Fibroblast of skin of right quadriceps (primary cell): ENCODE measurements around the gene WWOX.
"Not testable (repeated sequence)": the region's sequence is repeated elsewhere in the genome, so short reads cannot be mapped to it uniquely, and the experiment has no call there.

ENCODE experiments used
- DNase-seq: peaks from one replicate; pipeline ENCODE4 v3.0.0-alpha.2; 2013

The WWOX gene

DNA sequence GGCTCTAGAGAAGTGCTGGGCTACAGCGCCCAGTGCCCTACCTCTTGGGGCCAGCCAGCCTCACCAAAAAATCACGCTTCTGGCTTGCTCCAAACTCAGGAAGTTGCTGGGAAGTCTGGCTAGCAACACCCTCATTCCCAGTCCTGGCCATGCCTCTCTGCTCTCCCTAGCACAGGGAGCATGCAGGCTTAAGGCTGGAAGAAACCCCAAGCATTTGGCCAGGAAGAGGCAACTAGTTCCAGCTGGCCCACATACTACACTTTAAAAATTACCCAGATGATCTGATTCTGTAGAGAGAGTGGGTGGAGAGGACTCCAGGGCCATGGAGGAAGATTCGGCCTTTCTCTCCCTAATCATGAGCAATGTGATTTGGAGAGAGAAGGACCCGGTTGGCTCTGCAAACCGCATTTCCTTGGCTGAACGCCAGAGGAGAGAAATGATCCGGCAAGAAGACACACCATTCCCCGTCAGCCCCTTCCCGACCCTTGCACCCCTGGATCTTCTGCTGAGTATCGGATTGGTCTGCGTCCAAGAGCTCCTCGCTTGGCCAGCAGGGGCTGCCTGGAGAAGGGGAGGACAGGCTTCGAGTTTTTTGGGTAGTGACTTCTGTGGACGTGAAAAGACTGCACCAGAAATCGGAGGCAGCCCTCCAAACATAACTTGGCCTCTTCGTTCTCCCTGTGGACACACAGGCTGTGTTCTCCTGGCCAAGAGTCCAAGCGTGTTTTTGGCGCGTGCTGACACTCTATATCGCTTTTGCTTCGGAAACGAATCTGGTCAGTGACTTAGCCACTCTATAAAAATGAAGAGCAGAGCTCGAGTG lies 406.3 kb downstream of the WWOX start:
- peak; percentile 34 for DNase-seq

DNA sequence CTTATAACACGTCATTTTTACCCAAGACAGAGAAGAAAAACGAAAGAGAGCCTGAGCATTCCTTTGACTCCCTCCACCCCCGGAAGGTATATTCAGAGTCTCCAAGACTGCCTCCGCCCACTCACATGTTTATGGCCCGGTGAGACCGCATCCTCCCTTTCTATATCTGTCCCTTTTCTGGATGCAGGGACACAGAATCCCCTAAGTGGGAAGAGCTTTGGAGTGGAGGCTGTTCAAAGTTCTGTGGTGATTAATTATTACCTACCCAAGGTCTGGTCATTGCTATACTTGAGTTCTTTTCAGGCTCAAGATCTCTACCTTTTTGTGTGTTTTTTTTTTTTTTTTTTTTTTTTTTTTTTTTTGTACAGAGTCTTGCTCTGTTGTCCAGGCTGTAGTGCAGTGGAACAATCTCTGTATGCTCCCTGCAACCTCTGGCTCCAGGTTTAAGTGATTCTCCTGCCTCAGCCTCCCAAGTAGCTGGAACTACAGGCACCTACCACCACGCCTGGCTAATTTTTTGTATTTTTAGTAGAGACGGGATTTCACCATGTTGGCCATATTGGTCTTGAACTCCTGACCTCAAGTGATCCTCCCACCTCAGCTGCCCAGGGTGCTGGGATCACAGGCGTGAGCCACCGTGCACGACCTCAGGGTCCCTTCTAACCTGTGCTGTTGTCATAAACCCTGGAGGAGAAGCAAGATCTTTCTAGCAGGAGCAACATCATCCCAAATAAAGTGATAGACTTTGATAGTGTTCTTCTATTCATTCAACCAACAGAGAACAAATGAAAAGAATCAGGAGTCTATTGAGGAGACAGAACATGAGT lies 407.1 kb downstream of the WWOX start:
- no peak for DNase-seq

GRCh38 chr16:78507576-78507975 lies 408.1 kb downstream of the WWOX start:
- DNase-seq = no peak

DNA sequence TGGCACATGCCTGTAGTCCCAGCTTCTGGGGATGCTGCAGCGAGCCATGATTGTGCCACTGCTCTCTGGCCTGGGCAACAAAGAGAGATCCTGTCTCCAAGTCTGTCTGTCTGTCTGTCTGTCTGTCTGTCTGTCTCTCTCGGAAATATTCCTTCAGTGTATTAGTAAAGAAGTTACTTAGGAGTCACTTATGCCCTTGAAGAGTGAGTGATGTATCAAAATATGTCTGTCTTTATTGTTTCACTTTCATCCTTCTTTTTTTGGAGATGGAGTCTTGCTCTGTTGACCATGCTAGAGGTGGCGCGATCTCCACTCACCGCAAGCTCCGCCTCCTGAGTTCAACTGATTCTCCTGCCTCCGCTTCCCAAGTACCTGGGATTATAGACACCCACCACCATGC lies 410.5 kb downstream of the WWOX start:
- DNase-seq = no peak

GRCh38 chr16:78510496-78510895 lies 411.0 kb downstream of the WWOX start:
- no peak for DNase-seq

- DNase-seq = no peak
Observed at GRCh38 chr16:78513838-78514237, 414.4 kb downstream of the WWOX start.

DNA sequence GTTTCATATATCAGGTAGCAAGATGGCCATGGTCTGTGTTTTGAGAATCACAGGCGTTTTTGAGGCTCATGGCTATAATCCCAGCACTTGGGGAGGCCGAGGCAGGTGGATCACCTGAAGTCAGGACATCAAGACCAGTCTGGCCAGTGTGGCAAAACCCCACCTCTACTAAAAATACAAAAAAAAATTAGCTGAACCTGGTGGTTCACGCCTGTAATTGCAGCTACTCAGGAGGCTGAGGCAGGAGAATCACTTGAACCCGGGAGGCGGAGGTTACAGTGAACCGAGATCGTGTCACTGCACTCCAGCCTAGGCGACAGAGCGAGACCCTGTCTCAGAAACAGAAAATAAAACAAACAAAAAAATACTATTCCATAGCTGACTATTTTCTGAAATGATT lies 415.4 kb downstream of the WWOX start:
- DNase-seq = not testable (repeated sequence)

DNA sequence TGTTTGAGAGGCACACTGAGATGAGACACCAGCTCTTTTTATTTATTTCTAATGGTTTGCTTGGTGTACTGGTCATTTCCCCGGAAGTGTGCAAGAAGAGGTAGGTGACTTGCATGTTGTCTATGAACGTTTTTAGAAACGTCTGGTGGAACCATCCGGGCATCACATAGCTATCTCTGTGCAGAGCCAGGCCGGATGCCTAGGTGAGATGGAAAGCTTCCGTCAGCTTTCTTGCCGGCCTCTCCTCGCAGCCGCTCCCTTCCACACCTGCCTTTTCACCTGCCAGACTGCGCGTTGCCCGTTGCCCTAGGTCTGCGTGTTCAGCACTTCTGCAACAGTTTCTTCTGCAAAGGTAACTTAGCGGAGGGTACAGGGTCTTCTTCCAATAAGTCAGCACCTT lies 416.0 kb downstream of the WWOX start:
- no peak for DNase-seq

DNA sequence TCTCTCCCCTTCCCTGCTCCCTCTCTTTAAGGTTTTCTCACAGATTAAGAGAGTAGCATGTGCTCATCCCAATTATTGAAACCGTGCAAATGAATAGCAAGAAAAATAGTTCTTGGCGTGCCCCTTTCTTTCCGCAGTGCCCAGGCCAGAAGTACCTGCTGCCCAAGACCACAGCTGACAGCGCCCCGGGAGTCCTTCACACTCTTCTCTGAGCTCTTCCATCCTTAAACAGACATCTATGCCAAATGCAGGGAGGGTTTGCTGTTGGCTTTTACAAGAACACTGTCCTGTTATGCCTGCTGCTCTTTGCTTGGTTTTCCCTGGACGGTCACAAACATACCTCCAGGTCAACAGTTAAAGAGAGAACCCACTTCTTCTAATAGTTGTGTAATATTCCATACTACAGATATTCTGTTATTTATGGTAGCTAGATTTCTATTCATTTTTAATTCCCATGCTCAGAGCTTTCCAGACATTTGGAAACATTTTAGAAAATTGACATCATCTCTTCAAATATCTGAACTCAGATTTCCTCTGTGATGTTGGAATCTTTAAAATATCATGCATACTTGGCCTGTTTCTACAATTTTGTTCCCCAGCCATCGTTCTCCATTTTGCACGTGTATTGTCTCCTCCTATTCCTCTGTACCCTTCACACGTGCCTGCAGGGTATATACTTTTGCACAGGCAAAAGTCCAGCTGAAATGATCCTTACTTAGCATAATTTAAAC lies 416.7 kb downstream of the WWOX start:
- no peak for DNase-seq

- no peak for DNase-seq
Observed at GRCh38 chr16:78519896-78520295, 420.4 kb downstream of the WWOX start.

DNA sequence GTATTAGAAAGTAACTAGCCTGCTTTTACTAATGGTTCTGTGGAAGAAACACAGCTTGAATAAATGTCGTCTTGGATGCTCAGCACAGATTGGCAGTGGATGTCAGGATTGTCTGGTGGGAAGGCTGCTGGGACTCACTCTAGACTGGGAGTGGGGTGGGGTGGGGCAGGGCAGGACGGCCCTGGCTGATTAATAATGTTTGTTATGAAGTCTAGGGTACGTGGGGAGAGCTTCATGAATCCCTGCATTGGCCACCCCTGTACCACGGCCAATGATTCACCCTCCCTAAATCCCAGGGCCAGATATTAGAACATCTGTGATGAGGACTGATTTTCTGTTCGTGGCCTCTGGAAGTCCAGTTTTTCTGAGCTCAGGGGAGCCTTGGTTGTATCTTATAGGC lies 421.0 kb downstream of the WWOX start:
- no peak for DNase-seq

- DNase-seq = no peak
Observed at GRCh38 chr16:78522327-78522726, 422.9 kb downstream of the WWOX start.

- no peak for DNase-seq
Observed at GRCh38 chr16:78523212-78523985, 423.9 kb downstream of the WWOX start.

DNA sequence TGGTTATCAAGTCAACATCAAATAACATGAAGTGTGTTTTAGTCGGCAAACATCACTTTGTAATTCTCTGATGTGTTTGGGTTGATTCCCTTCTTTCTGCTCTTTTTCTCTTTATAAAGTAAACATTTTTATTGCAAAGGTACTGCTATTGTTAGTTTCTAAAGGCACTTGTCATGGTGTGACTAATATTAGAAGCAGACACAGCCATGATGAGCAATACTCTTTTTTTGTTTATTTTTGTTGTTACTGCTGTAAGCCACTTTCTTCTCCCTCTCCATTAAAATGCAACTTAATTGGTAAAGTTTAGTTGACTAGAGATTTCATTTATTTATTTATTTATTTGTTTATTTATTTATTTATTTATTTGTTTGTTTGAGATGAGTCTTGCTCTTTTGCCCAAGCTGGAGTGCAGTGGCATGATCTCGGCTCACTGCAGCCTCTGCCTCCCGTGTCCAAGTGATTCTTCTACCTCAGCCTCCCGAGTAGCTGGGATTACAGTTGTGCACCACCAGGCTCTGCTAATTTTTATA lies 424.7 kb downstream of the WWOX start:
- no peak for DNase-seq

- DNase-seq = no peak
Observed at GRCh38 chr16:78528265-78528664, 428.8 kb downstream of the WWOX start.

DNA sequence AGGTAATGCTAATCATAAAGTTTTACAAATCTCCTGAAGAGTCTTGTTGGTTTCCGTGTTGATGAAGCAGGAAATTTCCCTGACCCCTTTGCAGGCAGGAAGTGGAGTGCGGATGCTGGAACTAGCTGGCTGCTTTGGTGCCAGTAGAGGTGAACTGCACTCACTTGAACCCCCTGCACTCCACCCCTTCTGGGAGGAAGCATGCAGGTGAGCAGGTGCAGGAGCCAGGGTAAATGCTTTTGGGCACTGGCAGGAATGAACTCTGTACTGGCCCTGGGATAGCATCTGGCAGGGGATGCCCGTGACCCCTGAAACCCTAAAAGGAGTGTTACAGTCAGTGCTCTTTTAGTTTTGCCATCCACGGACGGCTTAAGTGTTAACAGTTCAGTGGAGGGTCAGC lies 430.4 kb downstream of the WWOX start:
- no peak for DNase-seq

DNA sequence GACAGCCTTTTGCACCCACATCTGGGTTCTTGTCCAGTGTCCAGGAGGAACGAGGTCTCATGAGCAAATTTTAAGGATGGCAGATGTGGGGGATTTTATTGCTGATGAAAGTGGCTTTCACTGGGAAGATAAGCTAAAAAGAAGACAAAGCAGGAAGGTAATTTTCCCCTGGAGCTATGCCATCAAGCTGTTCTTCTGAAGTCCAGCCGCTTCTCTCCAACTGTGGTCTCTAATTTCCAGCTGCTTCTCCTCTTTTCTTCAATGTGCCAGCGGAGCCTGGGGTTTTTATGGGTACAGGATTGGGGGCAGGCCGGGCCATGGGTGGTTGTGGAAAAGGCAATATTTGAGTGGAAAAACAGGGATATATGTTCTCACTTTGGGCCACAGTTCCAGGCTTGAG lies 430.8 kb downstream of the WWOX start:
- no peak for DNase-seq

DNA sequence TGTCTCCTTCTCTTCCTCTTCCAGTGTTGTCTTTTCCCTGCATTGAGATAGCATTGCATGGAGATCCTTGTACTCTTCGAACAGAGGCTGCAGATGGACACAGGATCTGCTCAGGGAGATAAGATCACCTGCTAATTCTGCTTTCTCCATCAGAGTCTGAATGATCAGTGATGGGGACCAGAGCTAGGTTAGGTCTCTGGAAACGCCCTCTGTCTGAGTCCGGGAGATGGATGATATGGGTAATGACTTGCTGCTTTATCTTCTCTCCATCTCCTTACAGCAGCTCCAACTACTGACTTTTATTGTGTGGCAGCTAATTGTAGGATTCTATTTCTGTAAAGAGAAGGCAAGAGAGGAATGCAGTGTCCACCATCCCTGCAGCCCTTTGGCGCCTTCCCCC lies 435.6 kb downstream of the WWOX start:
- no peak for DNase-seq

DNA sequence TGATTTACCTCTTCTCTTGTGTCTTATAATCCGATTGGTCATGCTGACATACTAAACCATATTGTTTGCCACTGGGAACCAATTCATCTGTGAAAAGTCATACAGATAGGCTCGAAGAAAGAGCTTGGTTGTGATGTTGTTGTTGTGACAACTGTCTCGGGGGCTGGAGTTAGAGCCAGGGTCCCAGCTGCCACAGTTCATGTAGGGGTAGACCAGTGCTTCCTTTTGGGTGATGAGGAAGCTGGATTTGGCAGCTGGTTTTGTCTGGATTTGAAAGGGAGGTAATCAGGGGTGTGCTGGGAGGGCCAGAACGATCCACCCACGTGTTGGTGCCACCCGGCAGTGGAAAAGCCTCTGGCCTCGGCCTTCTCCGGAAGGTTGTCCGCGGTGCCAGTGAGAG lies 438.1 kb downstream of the WWOX start:
- DNase-seq = no peak

DNA sequence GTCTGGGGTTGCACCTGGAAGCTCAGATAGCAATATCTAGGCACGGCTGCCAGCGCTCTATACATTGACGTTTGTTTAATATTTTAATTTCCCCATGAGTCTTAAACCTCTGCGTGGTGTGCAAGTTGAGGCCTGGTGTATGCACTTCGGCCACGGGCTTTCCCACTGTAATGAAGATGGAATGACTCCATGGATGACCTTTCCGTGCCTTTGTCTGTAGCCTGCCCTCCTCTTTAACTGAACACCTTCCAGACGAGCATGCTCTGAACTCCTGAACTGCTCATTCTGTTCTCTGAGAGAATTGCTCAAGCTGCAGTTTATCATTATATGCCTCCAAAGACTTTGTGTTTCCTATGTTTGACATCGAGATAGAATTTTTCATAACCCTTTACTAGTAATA lies 438.8 kb downstream of the WWOX start:
- no peak for DNase-seq

DNA sequence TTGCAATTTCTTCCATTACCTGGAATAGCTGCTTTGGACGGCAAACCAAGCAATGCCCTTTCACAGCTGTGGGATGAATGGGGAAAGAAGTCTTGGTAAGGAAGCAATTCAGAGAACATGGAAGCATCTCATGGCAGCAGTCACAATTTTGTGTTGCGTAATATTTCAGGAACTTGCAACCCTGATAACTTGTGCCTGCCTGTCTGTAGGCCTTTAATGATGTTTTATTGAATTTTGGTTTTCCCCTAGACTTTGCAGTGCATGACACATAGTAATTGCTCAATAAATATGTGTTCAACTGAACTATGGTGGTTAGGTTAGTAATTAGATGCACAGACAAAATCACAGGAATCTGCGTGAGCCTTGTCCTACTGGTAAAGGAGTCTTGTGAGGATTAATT lies 439.5 kb downstream of the WWOX start:
- DNase-seq = no peak

DNA sequence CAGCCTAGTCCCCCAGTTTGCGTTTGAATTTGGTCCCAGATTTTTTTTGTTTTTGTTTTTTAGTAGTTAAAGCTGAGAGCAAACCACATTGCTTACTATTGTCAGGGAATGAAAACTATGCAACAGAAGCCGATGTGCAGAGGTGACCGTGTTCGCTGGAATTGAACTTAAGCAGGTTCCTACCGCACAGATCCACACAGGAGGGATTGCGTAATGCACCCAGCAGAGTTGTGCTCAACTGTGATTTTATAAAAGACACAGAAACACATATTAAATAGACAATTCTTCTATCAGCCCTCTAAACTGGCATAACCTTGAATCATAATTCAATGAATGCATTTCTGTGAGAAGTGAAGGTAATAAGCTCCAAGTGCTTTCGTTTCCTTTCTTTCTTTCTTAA lies 443.0 kb downstream of the WWOX start:
- no peak for DNase-seq

DNA sequence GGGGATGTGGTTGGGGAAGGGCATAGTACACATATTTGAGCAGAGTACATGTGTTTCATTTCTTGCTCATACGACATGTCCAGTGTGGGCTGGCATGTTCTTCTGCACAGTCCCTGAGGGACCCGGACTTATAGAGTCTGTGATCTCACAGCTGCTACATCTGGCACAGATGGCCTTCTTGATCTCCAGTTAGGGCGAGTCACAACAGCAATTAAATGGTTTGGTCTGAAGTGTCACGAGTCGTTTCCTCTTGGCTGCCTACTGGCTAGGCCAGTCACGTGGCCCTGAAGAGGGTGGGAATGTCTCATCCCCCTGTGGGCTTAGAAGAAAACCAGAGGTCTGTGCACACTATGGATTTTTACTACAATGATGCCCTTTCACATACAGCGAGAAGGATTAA lies 443.6 kb downstream of the WWOX start:
- DNase-seq = no peak
